Endothelial cell of umbilical vein (primary cell): ENCODE measurements around the gene UPP1. TPM values are rescaled to one million over a fixed set of nuclear protein-coding genes. Genes with fewer than 3 reads are reported as not detected.

Source experiments
- BruUV-seq: library from RNA; stranded (reverse); fragments of 400-500 nt; replicated peaks from 2 replicates; lab custom pipeline; 2021; lab: Mats Ljungman, UMichigan
- CTCF ChIA-PET: fragments of 300-600, 350-600 bp; sonication (Branson Sonifier 250); formaldehyde crosslinking; loops from one replicate; lab custom pipeline; 2021; ENCODE audit warnings: antibody characterized with exemption, inconsistent platforms; lab: Charles Lee
- POLR2A ChIA-PET: fragments of 300-600, 350-600 bp; sonication (Branson Sonifier 250); formaldehyde crosslinking; loops from one replicate; lab custom pipeline; 2021; ENCODE audit warnings: antibody characterized with exemption, inconsistent platforms; lab: Charles Lee
- DNase-seq: peaks from one replicate; pipeline ENCODE4 v3.0.0-alpha.2; 2011; ENCODE audit warnings: low read depth, low spot score
- FAIRE-seq: peaks from 2 replicates; lab custom pipeline; 2011; peaks lifted over from hg19 to GRCh38; lab: Jason Lieb, UNC
- H2AFZ ChIP-seq: 2 replicates; pipeline ENCODE4 v1.6.0; 2012; ENCODE audit warnings: low read depth, low read length, control low read depth, inconsistent platforms
- H3K27ac ChIP-seq: 2 replicates; pipeline ENCODE4 v1.5.1; 2011; ENCODE audit warnings: low read depth, mild to moderate bottlenecking, control low read depth, low read length, moderate library complexity; ENCODE audit not compliant: insufficient read depth
- H3K27me3 ChIP-seq, 2 experiments: 2 replicates each; pipeline versions ENCODE4 v1.6.0 to v1.6.1; 2011; ENCODE audit warnings: low read length in 2 of 2, mixed read lengths in 1 of 2; ENCODE audit not compliant: control insufficient read depth in 2 of 2, insufficient read depth in 2 of 2
- H3K36me3 ChIP-seq, 2 experiments: 2 replicates in 1 of 2; 3 replicates in 1 of 2; pipeline ENCODE4 v1.5.1; 2011; ENCODE audit warnings: low read length in 2 of 2, mild to moderate bottlenecking in 1 of 2, moderate library complexity in 1 of 2; ENCODE audit not compliant: control insufficient read depth in 2 of 2, insufficient read depth in 2 of 2; ENCODE audit errors: extremely low read depth in 1 of 2
- H3K4me1 ChIP-seq: 3 replicates; pipeline ENCODE4 v1.5.1; 2011; ENCODE audit warnings: mild to moderate bottlenecking, low read length; ENCODE audit not compliant: control insufficient read depth, insufficient read depth; ENCODE audit errors: extremely low read depth
- H3K4me2 ChIP-seq: 2 replicates; pipeline ENCODE4 v1.6.1; 2011; ENCODE audit warnings: low read length, control low read depth, mixed read lengths; ENCODE audit not compliant: insufficient read depth
- H3K4me3 ChIP-seq, 3 experiments: fragments of 200-600 bp in 1 of 3; sonication (generic), shearing (Covaris generic) in 1 of 3; replicated peaks in 1 of 3; 2 replicates each; pipeline ENCODE4 v1.5.1; 2011 to 2016; ENCODE audit warnings: control low read depth in 3 of 3, low read length in 3 of 3, mild to moderate bottlenecking in 2 of 3, inconsistent platforms in 1 of 3, low read depth in 1 of 3, moderate library complexity in 1 of 3; ENCODE audit not compliant: insufficient read depth in 1 of 3
- H3K79me2 ChIP-seq: 2 replicates; pipeline ENCODE4 v1.6.0; 2012; ENCODE audit warnings: low read length, inconsistent platforms; ENCODE audit not compliant: control insufficient read depth, insufficient read depth
- H3K9ac ChIP-seq: replicated peaks from 2 replicates; pipeline ENCODE3; 2011; ENCODE audit warnings: low read length, control low read depth; ENCODE audit not compliant: insufficient read depth; ENCODE audit errors: extremely low read depth
- H3K9me1 ChIP-seq: replicated peaks from 3 replicates; pipeline ENCODE4 v1.6.0; 2011; ENCODE audit warnings: mild to moderate bottlenecking, low read length; ENCODE audit not compliant: control insufficient read depth, insufficient read depth; ENCODE audit errors: extremely low read depth
- H3K9me3 ChIP-seq: replicated peaks from 2 replicates; pipeline ENCODE4 v1.5.1; 2012; ENCODE audit warnings: low read length, inconsistent platforms; ENCODE audit not compliant: control insufficient read depth, insufficient read depth
- H4K20me1 ChIP-seq: replicated peaks from 2 replicates; pipeline ENCODE3; 2011; ENCODE audit warnings: mild to moderate bottlenecking, low read length; ENCODE audit not compliant: control insufficient read depth, insufficient read depth; ENCODE audit errors: extremely low read depth
- EZH2 ChIP-seq: IDR thresholded peaks from 2 replicates; pipeline ENCODE4 v1.6.1; 2012; ENCODE audit warnings: borderline replicate concordance, low read depth, mild to moderate bottlenecking, moderate library complexity, low read length, inconsistent platforms; ENCODE audit not compliant: severe bottlenecking
- FOS ChIP-seq: IDR thresholded peaks from 2 replicates; pipeline ENCODE4 v1.6.1; 2011; ENCODE audit warnings: mild to moderate bottlenecking, low read length, moderate library complexity, borderline replicate concordance; ENCODE audit not compliant: insufficient read depth
- GATA2 ChIP-seq: IDR thresholded peaks from 2 replicates; pipeline ENCODE4 v1.7.0; 2011; ENCODE audit warnings: low read depth, mild to moderate bottlenecking, moderate library complexity, mixed read lengths, low read length; ENCODE audit not compliant: insufficient read length, insufficient read depth
- MYC ChIP-seq: IDR thresholded peaks from one replicate; pipeline ENCODE4 v1.6.1; 2011; ENCODE audit warnings: mild to moderate bottlenecking, low read depth, low read length
- POLR2A ChIP-seq: IDR thresholded peaks from 2 replicates; pipeline ENCODE4 v1.6.1; 2012; ENCODE audit warnings: low read depth, mild to moderate bottlenecking, control low read depth, low read length
- POLR2AphosphoS5 ChIP-seq: IDR thresholded peaks from 2 replicates; pipeline ENCODE4 v1.6.1; 2012; ENCODE audit warnings: low read depth, mild to moderate bottlenecking, control low read depth, low read length, moderate library complexity; ENCODE audit not compliant: insufficient read depth
- dilution Hi-C: fragments of 300-500 bp; cut with MboI; formaldehyde crosslinking; loops from one replicate; pipeline ENCODE4 v1.15.0; 2019; ENCODE audit warnings: low sequenced_read_pairs; ENCODE audit not compliant: extremely low pct_ligation_motif_present
- intact Hi-C: fragments of 100-400 bp; cut with micrococcal nuclease; formaldehyde crosslinking; loops from one replicate; pipeline ENCODE4 v1.10.0; 2022
- polyA plus RNA-seq, 4 experiments: library from polyadenylated mRNA; depleted of rRNA in 3 of 4; stranded (reverse) in 3 of 4; unstranded in 1 of 4; fragments of >200 nt; gene quantifications; 2 replicates each; pipeline versions ENCODE4 v1.2.1 to v1.2.3, GENCODE V29; 2011 to 2012; ENCODE audit warnings: missing spikeins in 1 of 4
- total RNA-seq: library from RNA; stranded (reverse); gene quantifications from 2 replicates; pipeline ENCODE4 v1.2.3, GENCODE V29; 2021
- TF ChIP-seq, protein P1 (sequence below): IDR thresholded peaks from 2 replicates; pipeline ENCODE4 v1.6.1; 2011; ENCODE audit not compliant: insufficient read depth, insufficient read length

The UPP1 gene
- total and polyA plus RNA-seq, 2 donors (not counting 3 experiments of a cell fraction or from before 2014, with no cell fraction given) = 60.7 to 66.0 TPM

DNA sequence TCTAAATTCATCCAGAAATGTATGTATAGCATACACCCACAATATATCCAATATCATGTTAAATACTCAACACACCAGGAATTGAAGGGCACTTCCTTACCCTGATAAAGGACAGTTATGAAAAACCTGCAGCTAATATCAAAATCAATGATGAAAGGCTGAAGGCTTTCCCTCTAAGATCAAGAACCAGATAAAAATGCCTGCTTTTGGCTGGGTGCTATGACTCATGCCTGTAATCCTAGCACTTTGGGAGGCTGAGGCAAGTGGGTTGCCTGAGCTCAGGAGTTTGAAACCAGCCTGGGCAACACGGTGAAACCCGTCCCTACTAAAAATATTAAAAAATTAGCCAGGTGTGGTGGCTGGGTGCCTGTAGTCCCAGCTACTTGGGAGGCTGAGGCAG is 21.6 kb upstream of the UPP1 start:
- no peak overlapping the region for H3K4me2 ChIP-seq
- TF ChIP-seq FOS (no peak), MYC (no peak), GATA2 (no peak), EZH2 (no peak)
- TF ChIP-seq, protein P1, sequence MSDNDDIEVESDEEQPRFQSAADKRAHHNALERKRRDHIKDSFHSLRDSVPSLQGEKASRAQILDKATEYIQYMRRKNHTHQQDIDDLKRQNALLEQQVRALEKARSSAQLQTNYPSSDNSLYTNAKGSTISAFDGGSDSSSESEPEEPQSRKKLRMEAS = no peak
- intact Hi-C loops = no loop called here
- H3K4me3 ChIP-seq = no peak overlapping the region
- BruUV-seq = no TSS peak
- no peaks in the 10 kb centered on the region for H3K4me1 ChIP-seq
- ChIA-PET POLR2A (no interaction called here), CTCF (no interaction called here)
- no peaks in the 10 kb centered on the region for H3K79me2 ChIP-seq
- H3K9me3 ChIP-seq = no peaks in the 10 kb centered on the region
- no peaks in the 10 kb centered on the region for H4K20me1 ChIP-seq
- H3K36me3 ChIP-seq = no peaks in the 10 kb centered on the region
- H3K9ac ChIP-seq = no peak overlapping the region
- DNase-seq = no peak
- dilution Hi-C loops = no loop called here
- H3K9me1 ChIP-seq = no peaks in the 10 kb centered on the region
- H2AFZ ChIP-seq = no peak overlapping the region
- no peak overlapping the region for H3K27ac ChIP-seq
- no peak for FAIRE-seq
- H3K27me3 ChIP-seq = no peaks in the 10 kb centered on the region

DNA sequence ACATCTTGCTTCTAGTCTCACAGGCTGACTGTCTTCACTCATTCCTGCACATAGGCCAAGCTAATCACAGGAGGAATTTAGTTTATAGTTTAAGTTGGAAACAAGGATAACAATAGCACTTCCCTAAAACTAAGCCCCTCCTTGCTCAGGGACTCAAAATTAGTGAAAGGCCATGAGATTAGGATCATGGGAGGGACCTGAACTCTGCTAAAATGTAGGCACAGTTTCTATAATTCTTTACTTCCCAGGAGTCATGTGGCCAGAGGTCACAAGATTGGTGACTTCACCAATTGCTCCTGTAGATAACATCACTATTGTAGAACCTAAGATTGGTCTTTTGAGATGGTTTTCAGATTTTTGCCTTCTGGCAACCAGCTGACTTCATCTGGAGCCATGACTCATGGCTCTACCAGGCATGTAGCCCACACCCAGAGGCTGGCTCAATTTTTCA is 14.8 kb upstream of the UPP1 start:
- H2AFZ ChIP-seq = no peak overlapping the region
- no peaks in the 10 kb centered on the region for H3K36me3 ChIP-seq
- intact Hi-C loops (no loop called here), dilution Hi-C loops (no loop called here)
- TF ChIP-seq FOS (no peak), POLR2A (no peak), POLR2AphosphoS5 (no peak)
- TF ChIP-seq, protein P1 = no peak
- CTCF ChIA-PET = no interaction called here
- no peak overlapping the region for H3K4me3 ChIP-seq
- H3K9me3 ChIP-seq = no peaks in the 10 kb centered on the region
- BruUV-seq = no TSS peak
- no peak for DNase-seq
- no peaks in the 10 kb centered on the region for H4K20me1 ChIP-seq
- no peaks in the 10 kb centered on the region for H3K79me2 ChIP-seq
- H3K27me3 ChIP-seq = no peaks in the 10 kb centered on the region
- H3K27ac ChIP-seq = no peak overlapping the region
- H3K4me1 ChIP-seq = no peaks in the 10 kb centered on the region
- no peak for FAIRE-seq
- H3K9ac ChIP-seq = no peak overlapping the region
- no peak overlapping the region for H3K4me2 ChIP-seq
- POLR2A ChIA-PET = no interaction called here
- H3K9me1 ChIP-seq = no peaks in the 10 kb centered on the region
